Natural killer cell (primary cell): ENCODE results near the gene DNAJC22. TPM values are rescaled to one million over a fixed set of nuclear protein-coding genes. Genes with fewer than 3 reads are reported as not detected.

ENCODE experiments used
- ATAC-seq, 3 donors: fragments of 150-1000 bp in 2 of 3; fragments of 200-7000 bp in 1 of 3; cut with Tn5 transposase; 1 replicate in 1 of 3; 2 replicates in 2 of 3; pipeline ENCODE4 v1.10.0; 2021; ENCODE audit warnings: mild to moderate bottlenecking in 2 of 3, moderate library complexity in 2 of 3
- DNase-seq, 2 donors: peaks; one replicate each; pipeline versions ENCODE4 v3.0.0 to v3.0.0-alpha.2; 2013 to 2021; ENCODE audit warnings: mixed read lengths in 1 of 2
- H3K27ac ChIP-seq: one replicate; pipeline ENCODE4 v1.5.1; 2013; ENCODE audit warnings: mild to moderate bottlenecking, low read length
- H3K27me3 ChIP-seq: one replicate; pipeline ENCODE4 v1.6.1; 2013; ENCODE audit warnings: low read length; ENCODE audit not compliant: control insufficient read depth, insufficient read depth
- H3K36me3 ChIP-seq: one replicate; pipeline ENCODE4 v1.6.1; 2013; ENCODE audit warnings: low read length; ENCODE audit not compliant: control insufficient read depth, insufficient read depth
- H3K4me1 ChIP-seq: one replicate; pipeline ENCODE4 v1.6.1; 2013; ENCODE audit warnings: low read length; ENCODE audit not compliant: control insufficient read depth, insufficient read depth
- H3K4me3 ChIP-seq: one replicate; pipeline ENCODE4 v1.5.1; 2013; ENCODE audit warnings: low read length
- H3K9me3 ChIP-seq: one replicate; pipeline ENCODE4 v1.6.1; 2013; ENCODE audit warnings: low read length; ENCODE audit not compliant: control insufficient read depth, insufficient read depth
- H3K27ac Mint-ChIP-seq, 2 donors: one replicate each; pipeline ENCODE4 v1.8.0; 2022; ENCODE audit warnings: mild to moderate bottlenecking in 2 of 2, mixed read lengths in 2 of 2, moderate library complexity in 1 of 2
- H3K27me3 Mint-ChIP-seq, 2 donors: one replicate each; pipeline ENCODE4 v1.8.0; 2022; ENCODE audit warnings: low read depth in 2 of 2, mixed read lengths in 2 of 2
- H3K36me3 Mint-ChIP-seq: one replicate; pipeline ENCODE4 v1.8.0; 2022; ENCODE audit warnings: mixed read lengths
- H3K4me1 Mint-ChIP-seq, 2 donors: one replicate each; pipeline ENCODE4 v1.8.0; 2022; ENCODE audit warnings: mixed read lengths in 2 of 2
- H3K4me3 Mint-ChIP-seq: one replicate; pipeline ENCODE4 v1.8.0; 2022; ENCODE audit warnings: mild to moderate bottlenecking, moderate library complexity, mixed read lengths
- H3K9me3 Mint-ChIP-seq, 2 donors: one replicate each; pipeline ENCODE4 v1.8.0; 2022; ENCODE audit warnings: mixed read lengths in 2 of 2
- CTCF ChIP-seq: fragments of 200-600 bp; IDR thresholded peaks from one replicate; pipeline ENCODE4 v1.8.0; 2022; ENCODE audit warnings: antibody characterized with exemption
- WGBS: methylation state at CpG from one replicate; pipeline ENCODE4 v1.1.7; 2013; ENCODE audit warnings: missing lambda C conversion rate; ENCODE audit not compliant: insufficient coverage; 5-methylcytosine and 5-hydroxymethylcytosine counted together
- intact Hi-C: fragments of 100-400 bp; cut with micrococcal nuclease; formaldehyde crosslinking; loops from one replicate; pipeline ENCODE4 v1.14.2; 2022
- total RNA-seq, 4 donors: library from RNA; stranded (reverse); fragments of 120-200 nt in 1 of 4; gene quantifications; one replicate each; pipeline versions ENCODE4 v1.2.3 to v1.2.4, GENCODE V29; 2013 to 2022

Gene DNAJC22
- total RNA-seq, 3 donors from 2014 or later (not counting 1 experiment from before 2014, with no cell fraction given) = not detected

GRCh38 chr12:49365542-49365941, 18.9 kb downstream of the DNAJC22 start:
- Histone ChIP-seq H3K27me3 (no peaks in the 10 kb centered on the region), H3K27ac (no peak overlapping the region), H3K9me3 (no peaks in the 10 kb centered on the region), H3K4me3 (no peak overlapping the region), H3K4me1 (peaks cover 13% of the 10 kb centered on the region), H3K36me3 (no peaks in the 10 kb centered on the region)
- no peak for ATAC-seq
- TF ChIP-seq CTCF = no peak
- no peaks in the 10 kb centered on the region for H3K36me3 Mint-ChIP-seq
- H3K9me3 Mint-ChIP-seq = no peaks in the 10 kb centered on the region
- H3K27me3 Mint-ChIP-seq = peaks cover 0 to 6% of the 10 kb centered on the region in 2 donors
- 59% methylated on average over 5 of the region's 5 CpGs for WGBS
- H3K27ac Mint-ChIP-seq = peak overlapping the region; percentile 78 to 91
- intact Hi-C loops = no loop called here
- peaks cover 19 to 26% of the 10 kb centered on the region in 2 donors for H3K4me1 Mint-ChIP-seq
- peak overlapping the region; percentile 84 for H3K4me3 Mint-ChIP-seq
- no peak for DNase-seq

GRCh38 chr12:49366096-49366651, 19.5 kb downstream of the DNAJC22 start:
- peak overlapping the region; percentile 84 for H3K4me3 Mint-ChIP-seq
- no peaks in the 10 kb centered on the region for H3K36me3 Mint-ChIP-seq
- peaks cover 0 to 3% of the 10 kb centered on the region in 2 donors for H3K27me3 Mint-ChIP-seq
- intact Hi-C loops = no loop called here
- DNase-seq = no peak
- Histone ChIP-seq H3K36me3 (no peaks in the 10 kb centered on the region), H3K9me3 (no peaks in the 10 kb centered on the region), H3K4me3 (peak overlapping the region; percentile 95), H3K27me3 (no peaks in the 10 kb centered on the region), H3K27ac (peak overlapping the region; percentile 90), H3K4me1 (peaks cover 13% of the 10 kb centered on the region)
- ATAC-seq = peak; percentile 1 to 19 (median 12)
- peaks cover 20 to 28% of the 10 kb centered on the region in 2 donors for H3K4me1 Mint-ChIP-seq
- H3K9me3 Mint-ChIP-seq = no peaks in the 10 kb centered on the region
- H3K27ac Mint-ChIP-seq = peak overlapping the region; percentile 78 to 91
- no peak for TF ChIP-seq CTCF
- WGBS = 7% methylated on average over 38 of the region's 38 CpGs

- WGBS = under 1% methylated on average over 97 of the region's 97 CpGs
- ATAC-seq (peak; percentile 82 to 91 (median 83)), DNase-seq (peak; percentile 82 to 91)
- peak overlapping the region; percentile 90 for H3K27ac ChIP-seq
- TF ChIP-seq CTCF = no peak
- peaks cover 13% of the 10 kb centered on the region for H3K4me1 ChIP-seq
- no peaks in the 10 kb centered on the region for H3K27me3 Mint-ChIP-seq
- H3K27ac Mint-ChIP-seq = peak overlapping the region; percentile 78 to 91
- H3K4me1 Mint-ChIP-seq = peaks cover 25 to 33% of the 10 kb centered on the region in 2 donors
- H3K9me3 Mint-ChIP-seq = no peaks in the 10 kb centered on the region
- no peaks in the 10 kb centered on the region for H3K36me3 ChIP-seq
- H3K9me3 ChIP-seq = no peaks in the 10 kb centered on the region
- H3K36me3 Mint-ChIP-seq = no peaks in the 10 kb centered on the region
- no peaks in the 10 kb centered on the region for H3K27me3 ChIP-seq
- H3K4me3 Mint-ChIP-seq = peak overlapping the region; percentile 84
- H3K4me3 ChIP-seq = peak overlapping the region; percentile 95
- intact Hi-C loops = no loop called here
Measured at GRCh38 chr12:49366652-49367380, 20.1 kb downstream of the DNAJC22 start.
